ENCODE data around the gene PROB1. TPM values are rescaled to one million over a fixed set of nuclear protein-coding genes. Genes with fewer than 3 reads are reported as not detected.
"Not testable (repeated sequence)": the region's sequence is repeated elsewhere in the genome, so short reads cannot be mapped to it uniquely, and the experiment has no call there.

The PROB1 gene
- total RNA-seq, 4 donors from 2014 or later, result 0.55 to 1.1 (median 0.60) TPM; not detected in 1

DNA sequence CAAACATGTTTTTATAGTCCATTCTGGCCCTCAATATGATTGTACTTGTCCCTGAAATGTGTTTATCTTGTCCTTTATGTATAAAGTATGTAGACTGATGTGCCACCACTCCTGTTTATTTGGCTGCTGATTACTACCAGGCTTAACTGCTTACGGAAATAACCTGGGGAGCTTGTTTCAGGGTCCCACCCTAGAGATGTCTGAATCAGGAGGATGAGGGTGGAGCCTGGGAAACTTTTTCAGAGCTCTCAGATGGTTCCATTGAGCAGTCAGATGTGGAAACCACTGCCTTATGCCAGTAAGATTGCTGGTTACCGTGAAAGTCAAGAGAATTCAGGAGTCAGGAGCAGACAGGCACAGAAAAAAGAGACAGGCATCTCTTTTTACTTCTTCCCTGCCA lies 31.0 kb downstream of the PROB1 start:
- Histone ChIP-seq H3K4me3 (no peak overlapping the region), H3K27ac (no peak overlapping the region), H3K27me3 (no peaks in the 10 kb centered on the region), H3K9me3 (no peaks in the 10 kb centered on the region), H3K4me1 (no peaks in the 10 kb centered on the region), H3K36me3 (peaks cover 0 to 44% (median 19%) of the 10 kb centered on the region in 4 donors)
- WGBS, 2 donors (ENCODE audit: low coverage in 1 of 2), result 75 to 83% methylated on average over 2 of the region's 2 CpGs
- TF ChIP-seq POLR2A (IDR thresholded peaks at IDR 0.05) (no peak), EP300 (IDR thresholded peaks at IDR 0.05; ENCODE audit: low read depth) (no peak), POLR2AphosphoS5 (IDR thresholded peaks at IDR 0.05) (no peak)
- TF ChIP-seq, protein P1, sequence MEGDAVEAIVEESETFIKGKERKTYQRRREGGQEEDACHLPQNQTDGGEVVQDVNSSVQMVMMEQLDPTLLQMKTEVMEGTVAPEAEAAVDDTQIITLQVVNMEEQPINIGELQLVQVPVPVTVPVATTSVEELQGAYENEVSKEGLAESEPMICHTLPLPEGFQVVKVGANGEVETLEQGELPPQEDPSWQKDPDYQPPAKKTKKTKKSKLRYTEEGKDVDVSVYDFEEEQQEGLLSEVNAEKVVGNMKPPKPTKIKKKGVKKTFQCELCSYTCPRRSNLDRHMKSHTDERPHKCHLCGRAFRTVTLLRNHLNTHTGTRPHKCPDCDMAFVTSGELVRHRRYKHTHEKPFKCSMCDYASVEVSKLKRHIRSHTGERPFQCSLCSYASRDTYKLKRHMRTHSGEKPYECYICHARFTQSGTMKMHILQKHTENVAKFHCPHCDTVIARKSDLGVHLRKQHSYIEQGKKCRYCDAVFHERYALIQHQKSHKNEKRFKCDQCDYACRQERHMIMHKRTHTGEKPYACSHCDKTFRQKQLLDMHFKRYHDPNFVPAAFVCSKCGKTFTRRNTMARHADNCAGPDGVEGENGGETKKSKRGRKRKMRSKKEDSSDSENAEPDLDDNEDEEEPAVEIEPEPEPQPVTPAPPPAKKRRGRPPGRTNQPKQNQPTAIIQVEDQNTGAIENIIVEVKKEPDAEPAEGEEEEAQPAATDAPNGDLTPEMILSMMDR (IDR thresholded peaks at IDR 0.05), result no peak
- in situ Hi-C loops (cut with MboI; ENCODE audit: low pct_ligation_motif_present in 1 of 4, low pct_unique_long_range_greater_than_20kb in 1 of 4, low sequenced_read_pairs in 3 of 4), result no loop called here
- intact Hi-C loops (cut with DNase I; ENCODE audit: low total_unique reads), result no loop called here
- no peak for DNase-seq

GRCh38 chr5:139361835-139362429 lies 33.0 kb downstream of the PROB1 start:
- TF ChIP-seq, protein P1 (IDR thresholded peaks at IDR 0.05), result no peak
- no peak for TF ChIP-seq EP300 (IDR thresholded peaks at IDR 0.05; ENCODE audit: low read depth)
- no peak for TF ChIP-seq POLR2A (IDR thresholded peaks at IDR 0.05)
- in situ Hi-C loops (cut with MboI; ENCODE audit: low pct_ligation_motif_present in 1 of 4, low pct_unique_long_range_greater_than_20kb in 1 of 4, low sequenced_read_pairs in 3 of 4) (no loop called here), intact Hi-C loops (cut with DNase I; ENCODE audit: low total_unique reads) (no loop called here)
- Histone ChIP-seq H3K27me3 (no peaks in the 10 kb centered on the region), H3K9me3 (no peaks in the 10 kb centered on the region), H3K4me3 (no peak overlapping the region), H3K36me3 (peaks cover 0 to 38% (median 15%) of the 10 kb centered on the region in 4 donors), H3K4me1 (peaks cover 0 to 2% (median 0%) of the 10 kb centered on the region in 4 donors), H3K27ac (no peak overlapping the region)
- no peak for DNase-seq
- 33 to 74% methylated on average over 1 to 6 of the region's 6 CpGs for WGBS, 2 donors (ENCODE audit: low coverage in 1 of 2)

- Histone ChIP-seq H3K9me3 (no peaks in the 10 kb centered on the region), H3K4me3 (no peak overlapping the region), H3K36me3 (peaks cover 0 to 23% (median 8%) of the 10 kb centered on the region in 4 donors), H3K27ac (no peak overlapping the region), H3K4me1 (peaks cover 0 to 4% (median 0%) of the 10 kb centered on the region in 4 donors), H3K27me3 (no peaks in the 10 kb centered on the region)
- no peak for TF ChIP-seq POLR2AphosphoS5 (IDR thresholded peaks at IDR 0.05)
- no peak for TF ChIP-seq POLR2A (IDR thresholded peaks at IDR 0.05)
- TF ChIP-seq EP300 (IDR thresholded peaks at IDR 0.05; ENCODE audit: low read depth), result no peak
- TF ChIP-seq, protein P1 (IDR thresholded peaks at IDR 0.05), result no peak
- WGBS, 2 donors (ENCODE audit: low coverage in 1 of 2), result 88 to 99% methylated on average over 4 of the region's 4 CpGs
- intact Hi-C loops (cut with DNase I; ENCODE audit: low total_unique reads), result no loop called here
- no peak for DNase-seq
- in situ Hi-C loops (cut with MboI; ENCODE audit: low pct_ligation_motif_present in 1 of 4, low pct_unique_long_range_greater_than_20kb in 1 of 4, low sequenced_read_pairs in 3 of 4), result no loop called here
Measured at GRCh38 chr5:139360384-139360783, 34.5 kb downstream of the PROB1 start.

DNA sequence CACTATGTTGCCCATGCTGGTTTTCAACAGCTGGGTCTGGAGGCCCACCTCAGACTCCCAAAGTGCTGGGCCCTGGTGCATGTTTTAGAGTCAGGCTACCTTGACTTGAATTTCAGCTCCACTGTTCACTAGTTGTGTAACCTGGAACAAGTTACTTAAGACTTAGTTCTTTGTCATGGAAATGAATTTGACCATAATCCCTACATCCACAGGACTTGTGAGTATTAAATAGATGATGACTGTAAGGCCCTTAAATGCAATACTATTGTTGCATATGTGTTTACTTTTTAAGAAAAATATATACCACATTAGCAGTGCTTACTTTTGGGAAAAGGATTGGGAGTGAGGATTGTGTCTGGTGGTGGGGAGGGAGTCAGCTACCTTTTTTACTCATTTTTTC lies 36.8 kb downstream of the PROB1 start:
- TF ChIP-seq POLR2AphosphoS5 (IDR thresholded peaks at IDR 0.05) (no peak), POLR2A (IDR thresholded peaks at IDR 0.05) (no peak), EP300 (IDR thresholded peaks at IDR 0.05; ENCODE audit: low read depth) (no peak)
- TF ChIP-seq, protein P1 (IDR thresholded peaks at IDR 0.05), result no peak
- Histone ChIP-seq H3K36me3 (peaks cover 0 to 12% (median 2%) of the 10 kb centered on the region in 4 donors), H3K27me3 (no peaks in the 10 kb centered on the region), H3K9me3 (no peaks in the 10 kb centered on the region), H3K4me1 (peaks cover 0 to 4% (median 0%) of the 10 kb centered on the region in 4 donors), H3K27ac (no peak overlapping the region), H3K4me3 (no peak overlapping the region)
- in situ Hi-C loops (cut with MboI; ENCODE audit: low pct_ligation_motif_present in 1 of 4, low pct_unique_long_range_greater_than_20kb in 1 of 4, low sequenced_read_pairs in 3 of 4) (no loop called here), intact Hi-C loops (cut with DNase I; ENCODE audit: low total_unique reads) (no loop called here)
- no peak for DNase-seq

GRCh38 chr5:139355900-139356299 lies 39.0 kb downstream of the PROB1 start:
- 90 to 93% methylated on average over 2 to 8 of the region's 8 CpGs for WGBS, 2 donors (ENCODE audit: low coverage in 1 of 2)
- Histone ChIP-seq H3K36me3 (peaks cover 0 to 12% (median 2%) of the 10 kb centered on the region in 4 donors), H3K4me1 (peaks cover 0 to 20% (median 3%) of the 10 kb centered on the region in 4 donors)
- H3K4me3 ChIP-seq; H3K27ac ChIP-seq; in situ Hi-C loops (cut with MboI; ENCODE audit: low pct_ligation_motif_present in 1 of 4, low pct_unique_long_range_greater_than_20kb in 1 of 4, low sequenced_read_pairs in 3 of 4); H3K27me3 ChIP-seq; DNase-seq; intact Hi-C loops (cut with DNase I; ENCODE audit: low total_unique reads); H3K9me3 ChIP-seq: not testable (repeated sequence)

Measured in transverse colon (tissue), 4 donors.